HG03135 (cell line): ENCODE results near the gene NR5A2.
"Not testable (repeated sequence)": the region's sequence is repeated elsewhere in the genome, so short reads cannot be mapped to it uniquely, and the experiment has no call there.

Experiments
- ATAC-seq: cut with Tn5 transposase; IDR thresholded peaks from one replicate; pipeline ENCODE4 v1.9.1; 2021; ENCODE audit warnings: mild to moderate bottlenecking, moderate library complexity; ENCODE audit not compliant: unreplicated experiment

The NR5A2 gene

DNA sequence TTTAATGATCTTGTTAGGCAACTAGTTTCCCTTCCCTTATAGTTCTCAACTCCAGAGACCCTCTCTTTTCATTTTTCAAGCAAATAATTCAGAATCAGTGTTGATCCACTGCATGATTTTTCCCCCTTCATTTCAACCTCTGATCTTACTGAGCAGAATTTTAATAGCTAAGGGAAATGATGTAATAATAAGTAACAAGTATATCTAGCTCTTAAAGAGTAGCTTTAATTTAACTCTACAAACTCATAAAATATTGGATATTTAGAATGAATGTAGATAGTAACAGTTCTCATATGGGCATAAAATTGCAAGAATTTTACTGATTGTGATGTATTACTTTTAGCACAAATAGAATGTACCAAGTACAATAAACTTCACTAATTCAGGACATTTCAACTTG is 130.2 kb downstream of the NR5A2 start:
- no peak for ATAC-seq

DNA sequence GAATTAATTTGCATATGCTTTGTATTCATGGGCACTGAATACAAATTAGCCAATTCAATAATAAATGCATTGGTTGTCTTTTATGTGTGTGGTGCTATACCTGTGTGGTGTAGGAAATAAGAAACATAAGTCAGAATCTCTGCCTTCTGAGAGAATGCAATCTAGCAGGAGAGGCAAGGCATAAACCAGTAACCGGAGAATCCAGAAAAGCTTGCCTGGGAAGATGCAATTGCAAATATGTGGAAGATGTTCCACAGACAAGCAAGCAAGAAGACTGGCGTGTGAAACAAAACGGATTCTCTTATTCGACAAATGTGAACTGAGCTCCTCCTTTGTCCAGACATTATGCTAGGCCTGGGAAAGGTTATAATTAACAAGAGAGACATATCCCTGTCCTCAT is 134.3 kb downstream of the NR5A2 start:
- ATAC-seq = no peak

DNA sequence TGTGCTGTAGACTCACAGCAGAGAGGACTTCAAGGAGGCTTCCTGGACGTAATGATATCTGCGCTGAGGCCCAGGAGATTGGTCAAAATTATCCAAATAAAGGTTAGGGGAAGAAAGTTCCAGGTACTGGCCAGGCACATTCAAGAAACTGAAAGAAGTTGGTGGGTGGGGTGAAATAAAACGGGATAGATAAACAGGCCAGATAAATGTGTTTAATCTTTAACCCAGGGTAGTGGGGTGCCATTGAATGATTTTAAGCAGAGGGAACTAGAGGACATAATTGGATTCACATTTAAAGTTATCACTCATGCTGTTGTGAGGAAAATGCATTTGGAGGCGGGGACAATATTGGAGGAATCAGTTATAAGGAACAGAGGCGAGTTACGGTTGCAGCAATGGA is 134.7 kb downstream of the NR5A2 start:
- ATAC-seq = no peak

DNA sequence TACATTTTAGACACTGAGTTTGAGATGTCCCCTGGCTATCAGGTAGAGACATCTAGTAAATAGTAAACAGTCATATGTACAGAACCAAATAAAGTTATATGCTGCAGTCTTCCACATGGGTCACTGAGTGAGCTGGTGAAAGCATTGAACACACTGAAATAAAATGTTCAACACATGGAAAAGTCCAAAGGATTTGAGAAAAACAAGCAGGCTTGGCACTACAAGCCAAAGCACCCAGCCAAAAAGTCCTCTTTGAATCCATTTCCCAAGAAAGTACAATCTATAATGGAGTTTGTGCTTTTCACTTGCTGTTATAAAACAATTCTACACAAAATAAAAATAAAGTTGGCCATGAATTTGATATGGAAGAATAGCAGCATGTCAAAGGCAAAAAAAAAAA is 135.4 kb downstream of the NR5A2 start:
- no peak for ATAC-seq

DNA sequence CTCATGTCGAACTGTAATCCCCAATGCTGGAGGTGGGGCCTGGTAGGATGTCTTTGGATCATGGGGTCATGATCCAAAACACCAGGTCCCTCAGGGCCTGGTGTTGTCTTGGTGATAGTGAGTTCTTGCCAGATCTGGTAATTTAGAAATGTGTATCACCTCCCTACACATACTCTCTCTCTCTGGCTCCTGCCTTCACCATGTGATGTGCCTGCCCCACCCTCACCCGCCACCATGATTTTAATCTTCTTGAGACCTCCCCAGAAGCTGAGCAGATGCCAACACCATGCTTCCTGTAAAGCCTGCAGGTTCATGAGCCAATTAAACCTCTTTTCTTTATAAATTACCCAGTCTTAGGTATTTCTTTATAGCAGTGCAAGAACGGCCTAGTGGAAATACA is 136.4 kb downstream of the NR5A2 start:
- no peak for ATAC-seq

DNA sequence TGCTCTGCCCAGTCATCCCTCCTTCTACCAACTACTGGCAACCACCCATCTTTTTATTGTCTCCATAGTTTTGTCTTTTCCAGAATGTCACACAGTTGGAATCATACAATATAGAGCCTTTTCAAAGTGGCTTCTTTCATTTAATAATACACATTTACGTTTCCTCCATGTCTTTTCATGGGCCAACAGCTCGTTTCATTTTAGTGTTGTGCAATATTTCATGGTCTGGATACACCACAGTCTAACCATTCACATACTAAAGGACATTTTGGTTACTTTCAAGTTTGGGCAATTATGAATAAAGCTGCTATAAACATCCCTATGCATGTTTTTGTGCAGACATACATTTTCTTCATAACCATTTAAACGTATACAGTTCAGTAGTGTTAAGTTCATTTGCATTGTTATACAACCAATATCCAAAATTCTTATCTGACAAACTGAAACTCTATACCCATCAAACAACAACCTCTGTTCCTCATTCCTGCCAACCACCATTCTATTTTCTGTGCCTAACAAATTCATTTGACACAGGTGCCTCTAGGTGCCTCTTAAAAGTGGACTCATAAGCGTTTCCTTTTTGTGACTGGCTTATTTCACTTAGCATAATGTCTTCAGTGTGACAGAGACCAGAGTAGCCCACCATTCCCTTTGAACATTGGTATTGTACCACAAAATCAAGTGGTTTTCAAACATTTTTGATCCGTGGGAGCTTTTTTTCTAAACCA is 138.1 kb downstream of the NR5A2 start:
- ATAC-seq = no peak

DNA sequence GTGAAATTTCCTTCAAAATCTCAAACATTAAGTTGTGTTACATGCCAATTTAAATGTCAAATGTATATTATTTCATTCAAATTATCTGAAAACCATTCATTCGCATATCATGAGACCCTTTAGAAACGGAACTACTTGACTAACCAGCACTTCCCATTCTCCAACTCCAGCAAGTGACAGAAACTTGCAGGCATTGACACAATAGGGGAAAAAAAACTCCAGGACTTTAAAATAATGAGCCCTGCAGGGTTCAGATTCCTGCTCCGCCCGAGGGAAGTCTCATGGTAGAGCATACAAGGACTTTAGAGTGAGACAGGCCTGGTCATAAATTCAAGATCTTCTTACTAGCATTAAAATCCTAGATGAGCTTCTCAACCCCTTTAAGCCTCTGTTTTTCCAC is 138.9 kb downstream of the NR5A2 start:
- no peak for ATAC-seq

DNA sequence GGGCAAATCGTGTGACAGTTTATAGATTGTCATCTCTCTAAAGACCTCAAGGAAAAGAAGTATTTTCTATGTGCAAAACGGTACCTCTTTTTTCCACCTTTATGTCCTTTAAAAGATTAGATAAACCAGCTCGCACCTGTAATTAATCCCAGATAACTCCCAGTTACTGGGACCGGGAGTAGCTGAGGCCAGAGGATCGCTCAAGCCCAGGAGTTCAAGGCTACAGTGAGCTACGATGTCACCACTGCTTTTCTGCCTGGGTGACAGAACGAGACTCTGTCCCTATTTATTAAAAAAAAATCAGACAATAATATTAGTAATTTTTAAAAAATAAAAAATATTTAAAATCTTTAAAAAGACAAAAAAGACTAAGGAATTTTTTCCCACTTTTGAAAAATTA is 141.4 kb downstream of the NR5A2 start:
- ATAC-seq = no peak

DNA sequence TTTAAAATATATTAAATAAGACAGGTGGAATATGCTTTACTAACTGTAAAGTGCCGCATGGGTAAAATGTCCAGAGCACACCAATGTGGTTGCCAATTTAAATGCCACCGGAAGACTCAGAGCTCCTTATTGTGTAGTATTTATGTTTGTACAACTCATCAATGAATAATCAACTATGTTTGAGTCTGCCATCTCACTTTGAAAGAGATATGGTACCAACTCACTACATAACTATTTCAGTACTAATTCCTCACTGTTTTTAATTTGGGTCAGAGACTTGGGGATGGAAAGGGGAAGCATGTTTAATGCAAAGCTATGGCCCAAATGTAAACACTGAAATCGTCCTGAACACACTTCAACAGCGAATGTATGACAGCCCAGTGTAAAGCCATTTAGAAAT is 144.8 kb downstream of the NR5A2 start:
- no peak for ATAC-seq

DNA sequence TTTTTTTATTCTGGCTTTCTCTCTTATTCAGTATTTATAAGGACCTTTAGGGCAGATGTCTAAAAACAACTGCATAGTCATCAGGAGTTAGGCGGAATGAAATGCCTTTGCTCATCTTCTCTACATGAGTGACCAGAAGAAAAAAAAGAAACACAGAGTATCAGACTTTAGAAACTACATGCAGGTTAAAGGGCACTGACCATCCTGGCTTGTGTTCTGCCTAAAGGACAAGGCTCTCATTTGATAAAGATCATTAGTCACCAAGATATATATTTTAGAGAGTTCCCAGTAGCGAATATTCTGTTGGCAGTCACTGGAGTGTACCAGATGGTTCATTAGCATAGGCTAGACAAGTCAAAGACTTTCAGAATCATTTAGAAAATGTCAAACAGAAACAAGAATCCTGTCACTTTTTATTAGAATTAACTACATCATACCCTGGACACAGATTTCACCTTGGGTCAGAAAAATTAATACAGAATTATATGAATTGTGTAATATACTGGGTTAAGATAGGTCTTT is 145.6 kb downstream of the NR5A2 start:
- ATAC-seq = no peak

DNA sequence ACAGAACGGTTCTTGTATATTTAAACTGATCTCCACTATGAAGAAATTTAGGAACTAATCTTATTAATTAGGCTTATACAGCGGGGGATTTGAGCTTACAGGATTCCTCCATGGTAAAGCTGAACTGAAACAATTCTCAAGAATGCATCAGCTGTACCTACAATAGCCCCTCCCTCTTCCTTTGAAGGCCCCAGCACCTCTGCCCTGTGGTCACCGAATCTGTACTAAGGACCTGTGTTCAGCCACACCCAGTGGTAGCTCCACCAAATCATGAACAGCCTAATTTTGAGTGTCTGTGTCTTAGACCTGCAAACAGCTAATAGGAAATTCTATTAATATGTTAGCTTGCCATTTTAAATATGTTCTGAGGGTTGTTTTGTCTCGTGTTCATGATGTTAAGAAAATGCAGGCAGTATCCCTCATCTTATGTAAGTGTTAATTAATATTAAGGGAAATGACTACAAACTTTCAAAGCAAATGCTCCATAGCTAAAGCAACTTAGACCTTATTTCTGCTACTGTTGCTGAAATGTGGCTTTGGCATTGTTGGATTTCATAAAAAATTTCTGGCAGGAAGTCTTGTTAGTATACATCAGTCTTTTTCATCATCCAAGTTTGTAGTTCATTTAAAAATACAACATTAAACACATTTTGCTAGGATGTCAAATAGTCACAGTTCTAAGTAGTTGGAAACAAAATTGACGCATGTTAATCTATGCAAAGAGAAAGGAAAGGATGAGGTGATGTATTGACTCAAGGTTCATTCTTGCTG is 147.2 kb downstream of the NR5A2 start:
- ATAC-seq = no peak

DNA sequence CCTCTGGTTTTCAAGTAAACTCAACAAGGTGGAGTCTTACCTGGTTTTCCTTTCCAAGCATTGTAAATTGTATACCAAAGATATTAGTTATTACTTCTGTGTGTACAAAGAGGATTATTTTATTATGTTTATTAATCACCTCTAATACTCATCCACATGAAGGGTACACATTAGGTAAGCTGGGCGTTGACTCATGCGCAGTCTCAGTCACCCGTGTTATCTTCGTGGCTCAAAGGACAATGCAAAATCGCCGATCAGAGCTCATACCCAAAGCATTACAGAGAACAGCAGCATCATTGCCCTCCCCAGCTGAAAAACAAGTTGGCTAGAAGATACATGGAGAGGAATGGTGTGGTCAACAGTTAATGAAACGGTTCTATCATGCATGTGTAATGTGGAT is 148.7 kb downstream of the NR5A2 start:
- ATAC-seq = no peak

DNA sequence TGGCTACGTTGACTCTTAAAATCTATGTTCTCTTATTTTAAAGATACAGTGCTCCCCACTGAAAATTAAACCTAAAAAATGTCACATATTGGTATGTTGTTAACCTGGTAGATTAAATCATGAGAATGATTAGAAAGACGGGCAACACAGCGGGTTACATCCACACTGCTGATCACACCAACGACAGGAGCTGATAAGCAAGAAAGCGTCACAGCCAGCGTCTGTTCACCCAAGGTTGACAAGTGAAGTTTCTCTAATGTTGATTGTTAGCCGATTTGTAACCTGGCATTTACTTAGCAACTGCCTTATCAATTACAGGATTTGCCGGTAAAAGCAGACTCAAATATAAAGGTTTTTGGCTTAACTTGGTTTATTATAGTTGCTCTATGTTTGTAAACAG is 149.3 kb downstream of the NR5A2 start:
- ATAC-seq = no peak

DNA sequence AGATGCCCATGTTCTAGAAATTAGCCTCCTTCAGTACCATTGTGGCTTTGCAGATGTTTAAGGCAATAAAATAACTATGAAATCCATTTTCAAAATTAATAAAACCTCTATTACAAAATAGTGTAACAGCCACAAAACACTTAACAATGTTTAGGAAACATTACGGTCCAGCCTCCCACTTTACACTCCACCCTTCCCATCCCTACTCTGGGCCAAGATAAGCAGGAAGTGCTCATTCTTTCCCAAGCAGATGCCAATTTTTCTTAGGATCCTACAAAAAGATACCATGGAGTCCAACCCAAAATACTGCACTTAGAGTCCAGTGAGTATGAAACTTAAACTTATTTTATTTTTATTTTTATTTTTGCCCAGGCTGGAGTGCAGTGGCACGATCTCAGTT is 150.8 kb downstream of the NR5A2 start:
- ATAC-seq = no peak

DNA sequence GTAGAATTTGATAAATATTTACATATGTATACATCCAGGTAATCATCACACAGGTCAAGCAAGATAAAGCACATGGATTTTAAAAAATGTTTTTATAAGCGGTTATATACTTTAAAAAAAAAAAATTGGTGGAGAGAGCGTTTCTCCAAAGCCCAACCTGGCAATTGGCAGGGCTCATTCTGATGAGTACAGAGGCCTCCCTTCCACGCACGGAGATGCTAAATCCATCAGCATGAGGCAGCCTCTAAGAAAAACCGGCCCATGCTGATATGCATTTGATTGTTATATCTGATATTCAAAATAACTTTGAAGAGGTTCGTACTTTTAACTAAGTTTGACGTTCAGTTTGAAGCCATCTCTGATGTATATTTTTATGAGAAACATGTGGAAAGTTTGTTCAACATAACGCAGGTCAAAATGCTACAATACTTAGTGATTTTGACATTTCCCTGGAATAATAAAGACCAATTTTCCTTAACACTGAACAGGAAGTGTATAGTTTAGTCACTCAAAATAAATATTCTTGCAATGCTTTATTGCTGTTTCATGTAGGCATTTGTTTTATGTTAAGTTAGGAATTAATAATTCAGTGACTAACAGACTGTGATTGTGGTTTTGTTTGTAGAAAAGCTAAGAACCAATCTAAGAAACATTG is 151.7 kb downstream of the NR5A2 start:
- ATAC-seq = no peak

DNA sequence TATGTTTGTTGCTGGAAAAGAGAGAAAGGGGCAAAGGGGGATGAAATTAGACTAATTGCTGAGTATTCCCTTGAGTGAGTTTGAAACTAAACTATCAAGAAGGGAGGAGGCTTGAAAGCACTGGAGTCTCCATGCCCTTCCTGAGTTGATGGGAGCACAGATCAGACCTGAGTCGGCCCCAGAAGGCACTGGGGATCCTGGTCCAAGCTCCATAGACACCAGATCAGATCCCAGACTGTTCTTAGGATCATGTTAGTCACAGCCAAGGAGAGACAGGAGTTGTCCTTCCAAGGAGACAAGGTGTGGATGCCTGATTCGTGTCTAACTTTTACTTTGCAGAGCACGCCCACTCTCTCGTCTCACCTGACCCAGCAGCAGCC is 152.3 kb downstream of the NR5A2 start:
- ATAC-seq = no peak

DNA sequence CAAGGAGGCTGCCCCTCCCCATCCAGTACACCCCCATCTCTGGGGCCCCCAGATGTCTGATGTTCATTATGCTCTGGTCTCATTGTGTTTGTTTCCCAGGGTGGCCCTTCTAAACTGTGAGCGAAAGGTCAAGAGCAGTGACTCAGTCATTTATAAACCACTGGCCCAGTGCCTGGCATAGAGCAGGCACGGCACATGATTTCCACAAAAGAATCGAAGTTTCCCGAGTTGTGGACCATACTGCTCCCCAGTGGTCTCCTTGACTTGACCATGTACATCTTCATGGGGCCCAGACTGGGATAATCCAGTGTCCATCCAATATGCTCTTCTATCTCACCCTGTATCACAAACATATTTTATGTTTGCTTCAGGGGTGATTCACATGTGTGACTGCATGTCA is 153.3 kb downstream of the NR5A2 start:
- ATAC-seq = no peak

DNA sequence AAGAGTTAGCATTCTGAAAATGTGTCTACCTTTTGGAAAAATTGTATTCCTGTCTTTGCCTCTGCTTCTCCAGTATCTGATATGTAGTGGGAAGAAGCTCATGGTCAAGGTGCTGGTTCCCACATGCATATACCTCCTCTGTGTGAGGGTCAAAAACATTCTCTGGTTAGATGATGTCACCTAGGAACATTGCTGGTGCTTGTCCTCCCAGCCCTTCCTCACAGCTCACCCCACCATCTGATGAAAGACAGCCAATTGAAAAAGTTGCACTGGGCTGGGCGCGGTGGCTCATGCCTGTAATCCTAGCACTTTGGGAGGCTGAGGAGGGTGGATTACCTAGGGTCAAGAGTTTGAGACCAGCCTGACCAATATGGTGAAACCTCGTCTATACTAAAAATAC is 154.4 kb downstream of the NR5A2 start:
- ATAC-seq = no peak

DNA sequence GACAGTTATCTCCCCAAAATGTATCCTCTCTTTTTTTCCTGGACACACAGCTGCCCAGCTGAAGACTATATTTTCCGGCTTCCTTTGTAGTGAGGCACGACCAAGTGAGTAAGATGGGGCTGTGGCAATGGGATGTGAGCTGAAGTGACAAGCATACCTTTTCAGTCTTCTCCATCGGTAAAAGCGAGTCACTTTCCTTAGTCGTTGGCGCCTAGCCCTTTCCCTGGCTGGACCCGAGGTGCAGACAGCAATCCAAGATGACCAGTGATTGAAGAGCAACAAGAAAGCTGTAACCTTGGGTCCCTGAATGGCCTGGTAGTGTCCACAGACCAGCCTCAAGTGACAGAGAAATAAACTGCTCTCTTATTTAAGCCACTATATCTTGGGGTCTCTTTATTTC is 155.2 kb downstream of the NR5A2 start:
- no peak for ATAC-seq

DNA sequence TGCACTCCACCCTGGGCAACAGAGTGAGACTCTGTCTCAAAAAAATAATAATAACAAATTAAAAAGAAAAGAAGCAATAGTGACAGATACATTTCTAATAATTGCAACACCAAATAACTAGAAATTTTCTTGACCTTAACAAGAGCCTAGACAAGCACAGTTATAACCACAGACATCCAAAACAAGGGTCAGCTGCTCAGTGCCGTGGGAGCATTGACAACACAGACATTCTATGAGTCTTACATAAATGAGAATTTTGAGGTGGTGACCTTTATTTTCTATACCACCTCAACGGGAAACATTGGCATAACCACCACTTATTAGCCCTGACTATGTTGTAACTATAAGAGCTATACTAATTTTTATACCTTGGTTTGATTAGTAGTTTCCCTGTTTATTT is 156.1 kb downstream of the NR5A2 start:
- ATAC-seq = no peak

DNA sequence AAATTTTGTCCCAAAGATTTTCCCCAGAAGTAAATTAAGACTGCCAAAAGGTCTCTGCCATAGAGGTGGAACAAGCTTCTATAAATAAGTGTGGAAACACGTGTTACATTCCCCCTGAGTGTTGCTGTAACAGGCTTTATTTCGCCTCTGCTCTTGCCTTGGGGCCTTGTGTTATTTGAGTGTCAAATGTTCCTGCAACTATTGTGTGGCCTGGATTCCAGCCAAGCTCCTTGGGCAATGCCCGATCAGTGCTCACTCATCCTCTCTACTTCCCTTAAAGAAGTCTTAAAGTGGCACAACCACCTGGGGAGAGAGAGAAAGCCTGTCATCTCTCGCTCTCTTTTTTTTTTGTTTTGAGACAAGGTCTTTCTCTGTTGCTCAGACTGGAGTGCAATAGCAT is 156.7 kb downstream of the NR5A2 start:
- no peak for ATAC-seq

DNA sequence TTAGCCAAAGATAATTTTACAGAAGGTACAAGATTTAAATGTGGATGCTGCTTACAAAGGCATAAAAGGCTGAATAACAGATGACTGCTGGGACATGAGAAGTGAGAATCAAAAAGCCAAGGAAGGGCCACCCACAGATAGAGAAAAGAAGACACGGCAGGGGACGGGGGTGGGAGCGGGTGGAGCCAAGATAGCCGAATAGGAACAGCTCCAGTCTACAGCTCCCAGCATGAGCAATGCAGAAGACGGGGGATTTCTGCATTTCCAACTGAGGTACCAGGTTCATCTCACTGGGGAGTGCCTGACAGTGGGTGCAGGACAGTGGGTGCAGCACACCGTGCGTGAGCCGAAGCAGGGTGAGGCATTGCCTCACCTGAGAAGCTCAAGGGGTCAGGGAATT is 157.7 kb downstream of the NR5A2 start:
- not testable (repeated sequence) for ATAC-seq
